ENCODE results near the gene RGS7. TPM values are rescaled to one million over a fixed set of nuclear protein-coding genes. Genes with fewer than 3 reads are reported as not detected.

The RGS7 gene
- total RNA-seq, 4 donors from 2014 or later: 0.39 TPM; not detected in 3

DNA sequence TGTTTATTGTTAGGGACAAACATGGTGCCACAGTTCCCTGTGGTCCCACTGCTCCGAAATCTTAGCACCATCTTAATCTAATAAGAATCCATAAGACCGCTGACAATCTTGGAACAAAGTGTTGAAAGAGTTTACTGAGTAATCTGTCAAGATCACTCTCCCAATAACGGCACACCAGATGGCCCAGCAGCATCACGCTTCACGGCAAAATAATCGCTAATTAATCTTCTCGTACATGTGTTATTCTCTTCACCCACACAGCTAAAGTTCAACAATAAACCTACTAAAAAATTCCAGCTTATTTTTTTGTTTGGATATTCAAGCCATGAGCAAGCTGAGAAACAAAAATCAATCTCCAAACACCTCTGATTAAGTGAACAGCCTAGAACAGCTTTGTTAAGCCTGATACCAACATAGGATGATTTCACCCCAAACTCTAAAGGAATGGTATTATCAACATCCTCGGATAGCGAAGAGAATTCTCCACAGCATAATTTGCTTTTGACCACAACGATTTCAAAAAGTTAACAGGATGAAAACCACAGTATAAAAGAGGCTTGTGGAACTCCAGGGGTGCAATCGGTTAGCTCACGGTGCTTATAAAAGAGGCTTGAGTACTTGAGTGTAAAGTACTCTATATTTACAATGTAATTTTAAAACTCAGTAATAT, 415.2 kb downstream of the RGS7 start:
- 72 to 73% methylated on average over 12 of the region's 12 CpGs for WGBS, 2 donors
- H3K27me3 ChIP-seq: no peaks in the 10 kb centered on the region
- H3K27ac ChIP-seq: no peak overlapping the region
- no peak overlapping the region for H3K4me3 ChIP-seq (replicated peaks in 1 of 3)
- no peaks in the 10 kb centered on the region for H3K9me3 ChIP-seq
- TF ChIP-seq, protein P1, sequence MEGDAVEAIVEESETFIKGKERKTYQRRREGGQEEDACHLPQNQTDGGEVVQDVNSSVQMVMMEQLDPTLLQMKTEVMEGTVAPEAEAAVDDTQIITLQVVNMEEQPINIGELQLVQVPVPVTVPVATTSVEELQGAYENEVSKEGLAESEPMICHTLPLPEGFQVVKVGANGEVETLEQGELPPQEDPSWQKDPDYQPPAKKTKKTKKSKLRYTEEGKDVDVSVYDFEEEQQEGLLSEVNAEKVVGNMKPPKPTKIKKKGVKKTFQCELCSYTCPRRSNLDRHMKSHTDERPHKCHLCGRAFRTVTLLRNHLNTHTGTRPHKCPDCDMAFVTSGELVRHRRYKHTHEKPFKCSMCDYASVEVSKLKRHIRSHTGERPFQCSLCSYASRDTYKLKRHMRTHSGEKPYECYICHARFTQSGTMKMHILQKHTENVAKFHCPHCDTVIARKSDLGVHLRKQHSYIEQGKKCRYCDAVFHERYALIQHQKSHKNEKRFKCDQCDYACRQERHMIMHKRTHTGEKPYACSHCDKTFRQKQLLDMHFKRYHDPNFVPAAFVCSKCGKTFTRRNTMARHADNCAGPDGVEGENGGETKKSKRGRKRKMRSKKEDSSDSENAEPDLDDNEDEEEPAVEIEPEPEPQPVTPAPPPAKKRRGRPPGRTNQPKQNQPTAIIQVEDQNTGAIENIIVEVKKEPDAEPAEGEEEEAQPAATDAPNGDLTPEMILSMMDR (IDR thresholded peaks at IDR 0.05): no peak
- no peak for TF ChIP-seq POLR2A (IDR thresholded peaks at IDR 0.05)
- intact Hi-C loops (cut with DNase I): no loop called here
- DNase-seq: no peak
- no peaks in the 10 kb centered on the region for H3K4me1 ChIP-seq
- no peaks in the 10 kb centered on the region for H3K36me3 ChIP-seq

DNA sequence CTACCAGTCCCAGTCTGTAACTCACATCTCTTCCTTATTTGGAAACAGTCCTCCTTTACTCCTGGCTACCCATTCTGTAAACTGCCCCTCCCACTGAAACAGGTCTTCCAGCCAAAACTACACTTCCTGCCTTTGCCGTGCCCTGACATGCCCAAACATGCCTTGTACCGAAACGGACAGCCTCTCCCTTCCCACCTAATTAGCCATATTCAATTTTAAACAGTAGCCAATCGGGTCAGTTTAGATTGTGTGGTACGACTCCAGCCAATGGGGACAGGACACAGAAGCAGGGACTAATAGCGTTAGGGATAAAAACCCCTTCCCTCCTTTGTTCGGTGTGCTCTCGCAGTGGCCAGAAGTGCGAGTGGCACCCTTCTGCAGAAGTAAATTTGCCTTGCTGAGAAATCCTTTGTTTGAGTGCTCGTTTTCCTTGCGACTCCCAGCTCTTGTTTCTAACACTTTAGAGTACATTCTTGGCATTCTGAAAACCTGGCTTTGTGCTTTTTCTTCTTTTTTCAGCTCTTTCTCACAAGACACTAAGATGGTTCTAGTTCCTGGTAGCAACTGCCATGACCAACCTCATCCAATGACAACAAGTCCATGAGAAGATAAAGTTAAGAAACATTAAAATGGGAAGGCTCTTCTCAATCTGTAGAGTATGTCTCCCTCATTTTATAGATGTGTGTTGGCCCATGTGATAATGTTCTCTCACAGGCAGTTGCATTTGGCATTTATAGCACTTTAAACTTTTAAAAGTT, 419.9 kb downstream of the RGS7 start:
- no peak for DNase-seq
- no peaks in the 10 kb centered on the region for H3K4me1 ChIP-seq
- intact Hi-C loops (cut with DNase I): no loop called here
- no peaks in the 10 kb centered on the region for H3K9me3 ChIP-seq
- H3K36me3 ChIP-seq: no peaks in the 10 kb centered on the region
- H3K27me3 ChIP-seq: no peaks in the 10 kb centered on the region
- no peak overlapping the region for H3K27ac ChIP-seq
- TF ChIP-seq POLR2A (IDR thresholded peaks at IDR 0.05): no peak
- TF ChIP-seq, protein P1 (IDR thresholded peaks at IDR 0.05): no peak
- no peak overlapping the region for H3K4me3 ChIP-seq (replicated peaks in 1 of 3)
- 93% methylated on average over 11 of the region's 11 CpGs for WGBS, 2 donors

DNA sequence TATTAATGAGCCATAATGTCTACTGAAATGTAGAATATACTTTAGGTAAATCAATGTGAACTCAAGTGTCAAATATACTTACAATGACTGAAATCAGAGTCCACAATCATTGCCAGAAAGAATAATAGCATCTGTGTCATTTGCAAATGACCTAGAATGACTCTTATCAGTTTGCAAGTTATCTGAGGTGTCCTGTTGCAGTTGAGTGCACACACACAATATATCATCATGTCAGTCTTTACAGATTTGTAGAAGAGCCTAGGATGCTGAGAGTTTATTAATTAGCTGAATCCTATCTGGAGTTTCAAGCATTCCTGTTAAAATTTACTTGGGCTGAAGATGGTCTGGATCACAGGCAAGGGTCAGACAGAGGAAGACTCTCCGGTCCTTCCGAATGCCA, 421.1 kb downstream of the RGS7 start:
- Histone ChIP-seq H3K9me3 (no peaks in the 10 kb centered on the region), H3K4me1 (no peaks in the 10 kb centered on the region), H3K27me3 (no peaks in the 10 kb centered on the region), H3K4me3 (replicated peaks in 1 of 3) (no peak overlapping the region), H3K27ac (no peak overlapping the region), H3K36me3 (no peaks in the 10 kb centered on the region)
- DNase-seq: no peak
- intact Hi-C loops (cut with DNase I): no loop called here
- 87 to 95% methylated on average over 2 of the region's 2 CpGs for WGBS, 2 donors
- TF ChIP-seq, protein P1 (IDR thresholded peaks at IDR 0.05): no peak
- no peak for TF ChIP-seq POLR2A (IDR thresholded peaks at IDR 0.05)

DNA sequence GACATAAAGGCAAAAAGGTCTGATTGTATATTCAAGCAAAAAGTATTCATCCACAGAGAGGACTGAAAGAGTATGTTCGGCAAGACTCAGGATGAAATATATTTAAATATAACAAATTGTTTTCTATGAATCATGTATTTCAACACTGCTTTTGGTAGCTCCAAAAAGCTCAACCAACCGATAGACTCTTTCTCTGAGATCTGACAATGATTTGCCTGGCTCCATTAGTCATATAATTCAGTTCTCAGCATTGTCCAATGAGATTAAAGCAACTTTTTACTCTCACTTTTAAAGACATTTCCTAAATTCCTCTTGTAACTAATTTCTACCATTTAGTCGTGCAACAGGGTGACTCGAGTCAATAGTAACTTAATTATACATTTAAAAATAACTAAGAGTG, 426.0 kb downstream of the RGS7 start:
- Histone ChIP-seq H3K9me3 (no peaks in the 10 kb centered on the region), H3K27ac (no peak overlapping the region), H3K36me3 (no peaks in the 10 kb centered on the region), H3K4me3 (replicated peaks in 1 of 3) (no peak overlapping the region), H3K27me3 (no peaks in the 10 kb centered on the region), H3K4me1 (no peaks in the 10 kb centered on the region)
- TF ChIP-seq, protein P1 (IDR thresholded peaks at IDR 0.05): no peak
- no peak for TF ChIP-seq POLR2A (IDR thresholded peaks at IDR 0.05)
- intact Hi-C loops (cut with DNase I): no loop called here
- DNase-seq: no peak
- 79 to 84% methylated on average over 4 of the region's 4 CpGs for WGBS, 2 donors

DNA sequence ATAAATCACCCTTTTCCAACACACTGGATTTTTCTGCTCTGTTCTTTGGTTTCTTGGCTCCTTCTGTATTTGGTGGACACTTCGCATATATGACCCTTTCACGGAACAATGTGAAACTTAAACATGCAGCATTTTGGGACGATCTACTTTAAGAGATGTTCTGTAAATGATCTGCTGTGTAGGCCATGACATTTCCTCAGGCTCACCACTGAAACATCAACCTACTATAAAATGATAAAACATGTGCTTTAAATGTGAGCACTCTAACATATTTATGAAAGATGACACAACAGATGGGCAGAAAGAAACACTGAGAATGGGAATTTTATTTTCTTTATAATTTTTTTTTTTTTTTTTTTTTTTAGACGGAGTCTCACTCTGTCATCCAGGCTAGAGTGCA, 428.7 kb downstream of the RGS7 start:
- H3K4me1 ChIP-seq: no peaks in the 10 kb centered on the region
- TF ChIP-seq, protein P1 (IDR thresholded peaks at IDR 0.05): no peak
- no peak for TF ChIP-seq POLR2A (IDR thresholded peaks at IDR 0.05)
- no peaks in the 10 kb centered on the region for H3K27me3 ChIP-seq
- no peak overlapping the region for H3K4me3 ChIP-seq (replicated peaks in 1 of 3)
- DNase-seq: no peak
- no peak overlapping the region for H3K27ac ChIP-seq
- no peaks in the 10 kb centered on the region for H3K9me3 ChIP-seq
- intact Hi-C loops (cut with DNase I): no loop called here
- H3K36me3 ChIP-seq: no peaks in the 10 kb centered on the region
- WGBS, 2 donors: 96% methylated on average over 4 of the region's 4 CpGs

Measured in thyroid gland (tissue), 4 donors.